ENCODE results near the gene KCND1. TPM values are rescaled to one million over a fixed set of nuclear protein-coding genes. Genes with fewer than 3 reads are reported as not detected.

Gene KCND1
- polyA plus RNA-seq, 1 donor from 2014 or later, result 3.7 TPM

DNA sequence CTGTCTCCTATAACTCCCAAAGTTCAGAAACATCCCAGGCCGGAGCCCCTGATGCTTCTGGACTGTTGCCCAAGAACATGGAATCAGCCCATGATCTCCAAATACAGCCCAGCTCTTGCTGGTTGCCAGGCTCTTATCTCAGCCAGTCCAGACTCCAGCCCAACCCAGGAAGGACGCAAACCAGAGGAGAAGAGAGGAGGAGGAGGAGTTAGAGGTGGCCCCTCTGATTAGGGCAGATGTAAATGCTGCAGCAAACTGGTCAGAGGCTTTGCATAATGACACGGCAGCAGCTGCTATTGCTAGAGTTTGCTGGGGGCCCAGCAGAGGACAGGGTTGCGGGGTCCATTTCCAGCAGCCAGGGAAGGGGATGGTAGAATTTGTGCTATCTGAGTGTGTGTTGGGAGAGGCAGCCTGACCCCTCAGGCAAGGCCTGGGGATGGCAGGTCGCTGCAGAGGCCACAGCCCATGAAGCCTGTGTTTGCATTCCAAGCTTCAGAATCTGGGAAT is 10.0 kb downstream of the KCND1 start:
- Histone ChIP-seq H3K27ac (ENCODE audit: low read length) (no peak overlapping the region), H3K9me2 (ENCODE audit: insufficient read depth, low read length) (no peaks in the 10 kb centered on the region), H3K36me3 (ENCODE audit: insufficient read depth, low read length) (no peaks in the 10 kb centered on the region), H3F3A (ENCODE audit: insufficient read depth, low read length, poor library complexity, severe bottlenecking) (no peaks in the 10 kb centered on the region), H2AFZ (ENCODE audit: low read depth, low read length) (no peak overlapping the region), H3K9ac (ENCODE audit: low read length) (no peak overlapping the region), H3K4me3 (ENCODE audit: low read length) (no peak overlapping the region), H3K27me3 (ENCODE audit: insufficient read depth, low read depth, low read length) (no peaks in the 10 kb centered on the region), H4K20me1 (ENCODE audit: insufficient read depth) (no peaks in the 10 kb centered on the region), H3K9me3 (ENCODE audit: low read length) (no peaks in the 10 kb centered on the region), H3K4me2 (ENCODE audit: low read length) (no peak overlapping the region), H3K79me2 (replicated peaks; ENCODE audit: insufficient read depth, low read length) (peaks cover 3% of the 10 kb centered on the region)
- TF ChIP-seq CTCF (IDR thresholded peaks at IDR 0.05; ENCODE audit: poor library complexity, severe bottlenecking) (no peak), EZH2 (IDR thresholded peaks at IDR 0.05; ENCODE audit: borderline replicate concordance, insufficient read depth, low read length, poor library complexity, severe bottlenecking) (no peak), SMC3 (conservative IDR thresholded peaks at IDR 0.05; ENCODE audit: poor library complexity) (no peak), TAF1 (IDR thresholded peaks at IDR 0.05; ENCODE audit: low read depth) (no peak), MXI1 (conservative IDR thresholded peaks at IDR 0.05; ENCODE audit: poor library complexity, severe bottlenecking) (no peak), RAD21 (conservative IDR thresholded peaks at IDR 0.05) (no peak), EP300 (conservative IDR thresholded peaks at IDR 0.05; ENCODE audit: poor library complexity, severe bottlenecking) (no peak), POLR2AphosphoS5 (IDR thresholded peaks at IDR 0.05) (no peak)
- TF ChIP-seq, protein P1, sequence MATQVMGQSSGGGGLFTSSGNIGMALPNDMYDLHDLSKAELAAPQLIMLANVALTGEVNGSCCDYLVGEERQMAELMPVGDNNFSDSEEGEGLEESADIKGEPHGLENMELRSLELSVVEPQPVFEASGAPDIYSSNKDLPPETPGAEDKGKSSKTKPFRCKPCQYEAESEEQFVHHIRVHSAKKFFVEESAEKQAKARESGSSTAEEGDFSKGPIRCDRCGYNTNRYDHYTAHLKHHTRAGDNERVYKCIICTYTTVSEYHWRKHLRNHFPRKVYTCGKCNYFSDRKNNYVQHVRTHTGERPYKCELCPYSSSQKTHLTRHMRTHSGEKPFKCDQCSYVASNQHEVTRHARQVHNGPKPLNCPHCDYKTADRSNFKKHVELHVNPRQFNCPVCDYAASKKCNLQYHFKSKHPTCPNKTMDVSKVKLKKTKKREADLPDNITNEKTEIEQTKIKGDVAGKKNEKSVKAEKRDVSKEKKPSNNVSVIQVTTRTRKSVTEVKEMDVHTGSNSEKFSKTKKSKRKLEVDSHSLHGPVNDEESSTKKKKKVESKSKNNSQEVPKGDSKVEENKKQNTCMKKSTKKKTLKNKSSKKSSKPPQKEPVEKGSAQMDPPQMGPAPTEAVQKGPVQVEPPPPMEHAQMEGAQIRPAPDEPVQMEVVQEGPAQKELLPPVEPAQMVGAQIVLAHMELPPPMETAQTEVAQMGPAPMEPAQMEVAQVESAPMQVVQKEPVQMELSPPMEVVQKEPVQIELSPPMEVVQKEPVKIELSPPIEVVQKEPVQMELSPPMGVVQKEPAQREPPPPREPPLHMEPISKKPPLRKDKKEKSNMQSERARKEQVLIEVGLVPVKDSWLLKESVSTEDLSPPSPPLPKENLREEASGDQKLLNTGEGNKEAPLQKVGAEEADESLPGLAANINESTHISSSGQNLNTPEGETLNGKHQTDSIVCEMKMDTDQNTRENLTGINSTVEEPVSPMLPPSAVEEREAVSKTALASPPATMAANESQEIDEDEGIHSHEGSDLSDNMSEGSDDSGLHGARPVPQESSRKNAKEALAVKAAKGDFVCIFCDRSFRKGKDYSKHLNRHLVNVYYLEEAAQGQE (IDR thresholded peaks at IDR 0.05; ENCODE audit: borderline replicate concordance), result no peak

- no peak overlapping the region for H2AFZ ChIP-seq (ENCODE audit: low read depth, low read length)
- H3K36me3 ChIP-seq (ENCODE audit: insufficient read depth, low read length), result no peaks in the 10 kb centered on the region
- no peak overlapping the region for H3K4me2 ChIP-seq (ENCODE audit: low read length)
- no peak overlapping the region for H3K9ac ChIP-seq (ENCODE audit: low read length)
- H3K9me2 ChIP-seq (ENCODE audit: insufficient read depth, low read length), result no peaks in the 10 kb centered on the region
- H3F3A ChIP-seq (ENCODE audit: insufficient read depth, low read length, poor library complexity, severe bottlenecking), result no peaks in the 10 kb centered on the region
- no peaks in the 10 kb centered on the region for H4K20me1 ChIP-seq (ENCODE audit: insufficient read depth)
- TF ChIP-seq, protein P1 (IDR thresholded peaks at IDR 0.05; ENCODE audit: borderline replicate concordance), result no peak
- no peak for TF ChIP-seq MXI1 (conservative IDR thresholded peaks at IDR 0.05; ENCODE audit: poor library complexity, severe bottlenecking)
- no peak for TF ChIP-seq TAF1 (IDR thresholded peaks at IDR 0.05; ENCODE audit: low read depth)
- TF ChIP-seq CTCF (IDR thresholded peaks at IDR 0.05; ENCODE audit: poor library complexity, severe bottlenecking), result no peak
- TF ChIP-seq RAD21 (conservative IDR thresholded peaks at IDR 0.05), result no peak
- no peak for TF ChIP-seq EZH2 (IDR thresholded peaks at IDR 0.05; ENCODE audit: borderline replicate concordance, insufficient read depth, low read length, poor library complexity, severe bottlenecking)
- no peak for TF ChIP-seq POLR2AphosphoS5 (IDR thresholded peaks at IDR 0.05)
- no peak for TF ChIP-seq SMC3 (conservative IDR thresholded peaks at IDR 0.05; ENCODE audit: poor library complexity)
- TF ChIP-seq EP300 (conservative IDR thresholded peaks at IDR 0.05; ENCODE audit: poor library complexity, severe bottlenecking), result no peak
- H3K9me3 ChIP-seq (ENCODE audit: low read length), result no peaks in the 10 kb centered on the region
- H3K79me2 ChIP-seq (replicated peaks; ENCODE audit: insufficient read depth, low read length), result peaks cover 12% of the 10 kb centered on the region
- no peak overlapping the region for H3K27ac ChIP-seq (ENCODE audit: low read length)
- no peak overlapping the region for H3K4me3 ChIP-seq (ENCODE audit: low read length)
- H3K27me3 ChIP-seq (ENCODE audit: insufficient read depth, low read depth, low read length), result no peaks in the 10 kb centered on the region
These were observed 11.4 kb downstream of the KCND1 start for GRCh38 chrX:48960291-48960690.
